B cell (primary cell): ENCODE measurements around the gene ZNF35. TPM values are rescaled to one million over a fixed set of nuclear protein-coding genes. Genes with fewer than 3 reads are reported as not detected.

ENCODE experiments used
- polyA plus RNA-seq: library from polyadenylated mRNA; depleted of rRNA; stranded (reverse); fragments of >200 nt; gene quantifications from 2 replicates; pipeline ENCODE4 v1.2.3, GENCODE V29; 2012
- total RNA-seq, 2 donors: library from RNA; stranded (reverse); fragments of 120-200 nt in 1 of 2; gene quantifications; 1 replicate in 1 of 2; 2 replicates in 1 of 2; pipeline versions ENCODE4 v1.2.3 to v1.2.4, GENCODE V29; 2013 to 2022

The ZNF35 gene
- total and polyA plus RNA-seq, 2 donors (not counting 1 experiment from before 2014, with no cell fraction given), result 1.4 to 12.1 TPM

Other genes starting within 250 kb of the ZNF35 start
- gene ZNF445, start 171.1 kb upstream of the ZNF35 start, total RNA-seq, result 28.1 and 29.7 TPM in 2 replicates
- gene ZNF445, start 171.1 kb upstream of the ZNF35 start, polyA plus RNA-seq, result 2.5 and 2.6 TPM in 2 replicates
- gene ZKSCAN7, start 93.5 kb upstream of the ZNF35 start, total RNA-seq, result 8.0 and 8.5 TPM in 2 replicates
- 2.9 and 3.4 TPM in 2 replicates for gene ZKSCAN7, start 93.5 kb upstream of the ZNF35 start, polyA plus RNA-seq
- 7.5 and 8.7 TPM in 2 replicates for gene ZNF660, start 63.8 kb upstream of the ZNF35 start, total RNA-seq
- gene ZNF660, start 63.8 kb upstream of the ZNF35 start, polyA plus RNA-seq, result 0.49 and 0.92 TPM in 2 replicates
- 16.9 and 17.7 TPM in 2 replicates for gene ZNF197, start 23.7 kb upstream of the ZNF35 start, total RNA-seq
- gene ZNF197, start 23.7 kb upstream of the ZNF35 start, polyA plus RNA-seq, result 3.9 and 4.4 TPM in 2 replicates
- 5.4 and 5.5 TPM in 2 replicates for gene ZNF502, start 63.9 kb downstream of the ZNF35 start, total RNA-seq
- gene ZNF502, start 63.9 kb downstream of the ZNF35 start, polyA plus RNA-seq, result 1.4 and 1.9 TPM in 2 replicates
- gene ZNF501, start 80.9 kb downstream of the ZNF35 start, total RNA-seq, result 6.1 and 7.2 TPM in 2 replicates
- gene ZNF501, start 80.9 kb downstream of the ZNF35 start, polyA plus RNA-seq, result 0.79 and 1.1 TPM in 2 replicates
- gene KIAA1143, start 112.9 kb downstream of the ZNF35 start, total RNA-seq, result 29.4 and 32.4 TPM in 2 replicates
- gene KIAA1143, start 112.9 kb downstream of the ZNF35 start, polyA plus RNA-seq, result 5.3 and 7.1 TPM in 2 replicates
- gene KIF15, start 113.1 kb downstream of the ZNF35 start, total RNA-seq, result 1.4 and 2.2 TPM in 2 replicates
- gene KIF15, start 113.1 kb downstream of the ZNF35 start, polyA plus RNA-seq, result 0.28 and 0.36 TPM in 2 replicates
- gene TMEM42, start 213.2 kb downstream of the ZNF35 start, total RNA-seq, result 22.6 and 22.7 TPM in 2 replicates
- gene TMEM42, start 213.2 kb downstream of the ZNF35 start, polyA plus RNA-seq, result 28.7 and 32.4 TPM in 2 replicates
- not detected in 2 replicates for gene TGM4, start 225.9 kb downstream of the ZNF35 start, total RNA-seq
- not detected in 2 replicates for gene TGM4, start 225.9 kb downstream of the ZNF35 start, polyA plus RNA-seq